NCI-H2081 (cell line): ENCODE measurements around the gene BRSK1.

Source experiments
- DNase-seq, 2 experiments: peaks; one replicate each; lab custom pipeline; 2025; lab: John Stamatoyannopoulos, UW

BRSK1 gene

GRCh38 chr19:55353356-55353802, 69.6 kb downstream of the BRSK1 start:
- no peak for DNase-seq

- no peak for DNase-seq
These were observed 70.3 kb downstream of the BRSK1 start for GRCh38 chr19:55353803-55354697.

- no peak for DNase-seq
These were observed 71.0 kb downstream of the BRSK1 start, which contains the start of gene COX6B2 for GRCh38 chr19:55354698-55355212. Gene COX6B2 (minus strand): TSS chr19:55354719. CDS start chr19:55354521, 198 bp downstream.

- no peak for DNase-seq
These were observed 71.5 kb downstream of the BRSK1 start for GRCh38 chr19:55355213-55355821.

- no peak for DNase-seq
These were observed 74.7 kb downstream of the BRSK1 start for GRCh38 chr19:55358493-55358892.

GRCh38 chr19:55358943-55359908, 75.4 kb downstream of the BRSK1 start:
- DNase-seq = no peak

GRCh38 chr19:55360902-55361301, 77.1 kb downstream of the BRSK1 start:
- DNase-seq = no peak
